GM21737 (cell line): Measurements from ENCODE around the gene FUZ.
A peak's percentile ranks its signal among the peaks of the same experiment; 100 is the strongest.
"Not testable (repeated sequence)": the region's sequence is repeated elsewhere in the genome, so short reads cannot be mapped to it uniquely, and the experiment has no call there.

Source experiments
- ATAC-seq: cut with Tn5 transposase; IDR thresholded peaks from one replicate; pipeline ENCODE4 v1.9.1; 2021; ENCODE audit warnings: mild to moderate bottlenecking, moderate library complexity; ENCODE audit not compliant: unreplicated experiment

Gene FUZ

GRCh38 chr19:49833599-49833998 lies 20.5 kb upstream of the FUZ start:
- ATAC-seq: no peak

- ATAC-seq: no peak
These were observed 19.5 kb upstream of the FUZ start for GRCh38 chr19:49832556-49832955.

GRCh38 chr19:49831592-49831991 lies 18.5 kb upstream of the FUZ start:
- no peak for ATAC-seq

DNA sequence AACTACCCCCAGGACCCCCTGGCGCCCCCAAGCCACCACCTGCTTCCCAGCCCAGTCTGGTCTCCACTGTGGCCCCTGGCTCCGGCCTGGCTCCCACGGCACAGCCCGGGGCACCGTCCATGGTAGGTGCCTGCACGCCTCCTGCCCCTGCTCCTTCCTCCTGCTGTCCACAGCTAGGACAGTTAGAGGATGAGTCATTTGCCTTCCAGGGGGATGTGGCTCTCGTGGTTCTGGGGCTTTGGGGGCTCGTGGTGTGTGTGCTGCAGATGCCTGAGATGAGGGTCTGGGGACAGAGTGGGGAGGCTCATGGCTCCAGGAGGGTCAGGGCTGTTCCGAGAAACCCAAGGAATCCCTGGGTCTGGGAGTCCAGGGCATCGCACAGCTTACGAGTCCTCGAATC lies 17.7 kb upstream of the FUZ start:
- ATAC-seq: no peak

DNA sequence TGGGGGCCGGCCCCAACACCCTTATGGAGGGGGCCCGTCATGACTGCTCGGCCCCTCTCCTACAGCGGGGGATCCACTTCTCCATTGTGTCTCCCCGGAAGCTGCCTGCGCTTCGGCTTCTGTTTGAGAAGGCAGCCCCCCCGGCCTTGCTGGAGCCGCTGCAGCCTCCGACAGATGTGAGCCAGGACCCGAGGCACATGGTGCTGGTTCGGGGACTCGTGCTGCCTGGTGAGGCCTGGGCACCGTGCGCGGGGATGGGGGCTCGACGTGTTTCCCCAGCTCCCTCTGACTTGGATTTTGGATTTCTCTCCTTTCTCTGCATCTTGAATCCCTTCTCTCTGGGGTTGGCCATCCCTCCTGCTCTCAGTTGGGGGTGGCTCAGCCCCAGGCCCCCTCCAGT lies 16.6 kb upstream of the FUZ start:
- no peak for ATAC-seq

DNA sequence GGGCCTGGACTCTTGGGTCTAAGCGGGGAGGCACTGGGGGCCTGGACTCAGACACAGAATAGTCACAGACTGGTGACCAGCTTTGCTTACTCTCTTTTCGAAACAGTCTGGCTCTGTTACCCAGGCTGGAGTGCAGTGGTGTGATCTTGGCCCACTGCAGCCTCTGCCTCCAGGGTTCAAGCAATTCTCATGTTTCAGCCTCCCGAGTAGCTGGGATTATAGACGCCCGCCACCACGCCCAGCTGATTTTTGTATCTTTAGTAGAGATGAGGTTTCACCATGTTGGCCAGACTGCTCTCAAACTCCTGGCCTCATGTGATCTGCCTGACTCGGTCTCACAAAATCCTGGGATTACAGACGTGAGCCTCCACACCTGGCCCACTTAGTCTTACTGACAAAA lies 16.1 kb upstream of the FUZ start:
- no peak for ATAC-seq

DNA sequence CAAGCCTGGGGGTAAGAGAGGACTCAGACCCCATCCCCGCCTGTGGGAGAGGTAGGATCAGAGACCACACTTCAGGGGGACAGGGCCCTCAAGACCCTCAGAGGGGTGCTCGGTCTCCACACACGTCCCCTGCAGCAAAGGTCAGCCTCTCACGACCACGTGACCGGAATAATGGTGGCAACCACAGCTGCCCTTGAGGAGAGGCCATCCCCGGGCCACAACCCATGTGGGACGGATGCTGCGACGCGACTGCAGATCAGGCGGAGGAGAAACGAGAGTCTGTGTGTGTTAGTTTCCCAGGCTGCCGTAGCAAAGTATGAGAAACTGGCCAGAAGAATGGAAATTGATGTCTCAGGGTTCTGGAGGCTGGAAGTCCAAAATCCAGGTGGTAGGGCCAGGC lies 13.9 kb upstream of the FUZ start:
- ATAC-seq: no peak

GRCh38 chr19:49824662-49825061 lies 11.6 kb upstream of the FUZ start:
- ATAC-seq: no peak

- ATAC-seq: no peak
These were observed 10.4 kb upstream of the FUZ start for GRCh38 chr19:49823472-49823871.

DNA sequence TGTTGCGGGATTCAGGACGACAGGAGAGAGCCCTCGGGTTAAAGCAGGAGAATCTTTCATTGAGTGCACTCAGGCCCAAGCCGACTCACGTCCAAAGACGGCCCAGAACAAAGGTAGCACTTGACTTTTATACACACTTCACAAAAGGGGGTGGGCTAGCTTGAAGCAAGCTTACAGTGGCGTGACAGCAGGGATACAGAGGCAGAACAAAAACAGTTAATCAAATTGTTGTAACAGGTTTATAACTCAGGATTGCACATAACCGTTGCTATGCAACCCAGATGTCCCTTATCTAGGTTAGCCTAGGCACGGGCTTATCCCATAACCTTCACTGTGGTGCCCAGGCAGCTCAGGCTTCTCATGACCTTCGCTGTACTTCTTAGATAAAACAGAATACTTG lies 7.0 kb upstream of the FUZ start:
- no peak for ATAC-seq

GRCh38 chr19:49819452-49820115 lies 6.5 kb upstream of the FUZ start:
- ATAC-seq: not testable (repeated sequence)

DNA sequence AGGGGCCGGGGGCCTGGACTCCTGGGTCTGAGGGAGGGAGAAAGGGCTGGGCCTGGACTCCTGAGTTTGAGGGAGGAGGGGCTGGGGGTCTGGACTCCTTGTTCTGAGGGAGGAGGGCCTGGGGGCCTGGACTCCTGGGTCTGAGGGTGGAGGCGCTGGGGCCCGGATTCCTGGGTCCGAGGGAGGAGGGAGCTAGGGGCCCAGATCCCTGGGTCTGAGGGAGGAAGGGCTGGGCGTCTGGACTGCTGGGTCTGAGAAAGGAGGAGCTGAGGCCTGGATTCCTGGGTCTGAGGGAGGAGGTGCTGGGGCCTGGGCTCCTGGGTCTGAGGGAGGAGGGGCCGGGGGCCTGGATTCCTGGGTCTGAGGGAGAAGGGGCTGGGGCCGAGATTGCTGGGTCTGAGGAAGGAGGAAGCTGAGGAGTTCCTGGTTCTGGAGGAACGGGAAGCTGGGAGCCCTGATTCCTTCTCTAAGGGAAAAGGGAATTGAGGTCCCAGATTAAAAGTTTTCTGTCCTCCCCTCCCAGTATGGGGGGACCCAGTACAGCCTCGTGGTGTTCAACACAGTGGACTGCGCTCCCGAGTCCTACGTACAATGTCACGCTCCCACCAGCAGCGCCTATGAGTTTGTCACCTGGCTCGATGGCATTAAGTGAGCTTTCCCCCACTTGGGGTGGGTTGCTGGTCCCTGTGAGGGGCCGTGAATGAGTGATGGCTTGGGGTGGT lies 5.7 kb upstream of the FUZ start:
- ATAC-seq: no peak

- ATAC-seq: peak; percentile 54
These were observed 5.0 kb upstream of the FUZ start, which contains the start of gene MED25 for GRCh38 chr19:49817964-49818648. TSS of gene MED25 (plus strand) at chr19:49818289. CDS start at chr19:49818342, 53 bp downstream.

DNA sequence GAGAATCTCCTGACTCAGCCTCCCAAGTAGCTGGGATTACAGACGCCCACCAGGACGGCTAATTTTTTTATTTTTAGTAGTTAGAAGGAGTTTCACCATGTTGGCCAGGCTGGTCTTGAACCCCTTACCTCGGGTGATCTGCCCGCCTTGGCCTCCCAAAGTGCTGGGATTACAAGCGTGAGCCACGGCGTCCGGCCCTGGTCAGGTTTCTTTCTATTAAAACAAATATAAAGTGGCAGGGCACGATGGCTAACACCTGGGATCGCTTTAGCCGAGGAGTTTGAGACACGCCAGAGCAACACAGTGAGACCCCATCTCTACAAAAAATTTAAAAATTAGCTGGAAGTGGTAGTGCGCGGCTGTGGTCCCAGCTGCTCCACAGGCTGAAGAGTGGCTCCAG lies 3.5 kb upstream of the FUZ start:
- no peak for ATAC-seq

GRCh38 chr19:49814010-49814409 lies 918 bp upstream of the FUZ start:
- ATAC-seq: no peak

DNA sequence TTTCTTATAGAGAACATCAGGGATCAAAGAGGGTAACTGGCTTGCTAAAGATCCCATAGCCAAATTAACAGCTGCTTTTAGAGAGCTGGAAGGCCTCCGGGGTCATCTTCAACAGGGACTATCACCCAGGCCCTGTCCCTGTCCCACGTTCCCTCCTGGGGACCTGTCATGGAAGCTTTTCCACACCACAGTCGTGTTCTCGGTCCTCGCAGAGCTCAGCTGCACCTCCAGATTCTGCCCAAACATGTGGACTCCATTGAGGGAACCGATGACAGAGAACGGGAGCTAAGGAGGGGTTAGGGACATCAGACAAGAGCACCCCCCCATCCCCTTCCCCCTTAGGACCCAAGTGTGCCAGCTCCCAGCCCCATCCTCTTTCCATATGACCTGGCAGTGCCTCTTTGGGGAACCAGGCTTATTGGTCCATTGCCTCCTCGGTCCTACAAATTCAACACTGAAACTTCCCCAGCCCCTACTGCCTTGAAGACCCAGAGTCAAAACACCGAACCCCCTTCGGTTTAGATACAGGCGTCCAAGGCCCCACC lies 568 bp downstream of the FUZ start:
- no peak for ATAC-seq

DNA sequence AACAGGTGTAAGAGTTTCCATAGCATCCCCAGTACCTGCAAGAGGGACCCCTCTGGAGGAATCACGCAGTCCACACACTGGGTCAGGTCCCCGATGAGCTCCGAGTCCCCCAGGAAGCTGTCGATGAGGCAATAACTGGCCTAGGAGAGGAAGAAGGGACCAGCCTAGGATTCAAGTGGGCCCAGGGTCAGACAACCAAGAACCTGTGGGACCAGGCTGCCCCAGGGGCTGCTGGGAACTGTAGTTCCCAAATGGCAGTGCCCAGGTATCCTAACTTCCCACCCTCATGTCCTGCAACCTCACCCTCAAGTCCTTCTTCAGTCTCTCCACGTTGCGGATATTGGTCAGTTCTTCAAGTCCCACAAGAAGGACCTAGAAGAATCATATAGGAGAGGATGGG lies 1.8 kb downstream of the FUZ start:
- no peak for ATAC-seq

DNA sequence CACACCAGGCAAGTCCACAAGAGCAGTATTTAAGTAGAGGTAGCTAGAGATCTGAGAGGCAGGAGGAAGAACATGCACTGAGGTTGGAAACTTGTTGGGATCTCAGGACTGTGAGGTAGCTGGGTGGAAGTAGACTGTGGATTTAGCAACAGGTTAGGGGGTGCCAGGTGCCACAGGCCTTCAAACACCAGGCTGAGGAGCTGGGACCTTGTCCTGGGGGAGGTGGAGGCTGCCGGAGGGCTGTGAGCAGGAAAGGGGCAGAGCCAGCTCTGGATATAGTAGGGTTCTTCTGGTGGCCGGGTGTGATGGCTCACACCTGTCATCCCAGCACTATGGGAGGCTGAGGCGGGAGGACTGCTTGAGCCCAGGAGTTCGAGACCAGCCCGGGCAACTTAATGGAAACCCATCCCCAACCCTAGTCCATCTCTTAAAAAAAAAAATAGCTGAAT lies 3.1 kb downstream of the FUZ start:
- no peak for ATAC-seq

- no peak for ATAC-seq
These were observed 3.7 kb downstream of the FUZ start for GRCh38 chr19:49809160-49809940.

GRCh38 chr19:49808711-49809159 lies 4.4 kb downstream of the FUZ start:
- no peak for ATAC-seq
